DMS79 (cell line): ENCODE results near the gene CFAP20.
"Not testable (repeated sequence)": the region's sequence is repeated elsewhere in the genome, so short reads cannot be mapped to it uniquely, and the experiment has no call there.

Experiments used
- DNase-seq: peaks from one replicate; lab custom pipeline; 2025; lab: John Stamatoyannopoulos, UW

Gene CFAP20

DNA sequence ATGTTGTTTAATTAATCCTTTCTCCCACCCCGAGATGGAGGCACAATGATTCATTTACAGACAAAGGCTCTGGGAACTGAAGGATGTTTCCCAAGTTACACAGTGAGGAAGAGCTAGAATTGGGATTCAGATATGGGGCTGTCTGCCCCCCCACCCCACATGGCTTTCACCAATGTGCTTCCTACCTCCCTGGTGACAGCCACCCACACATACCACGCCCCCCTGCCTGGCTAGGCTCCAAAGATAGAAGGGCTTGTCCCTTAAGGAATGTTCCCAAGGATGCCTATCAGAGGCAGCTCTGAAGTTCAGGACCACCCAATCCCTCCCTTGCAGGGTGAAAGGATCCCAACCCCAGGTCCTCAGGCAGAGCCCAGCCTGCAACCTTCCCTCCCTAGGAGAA, 32.9 kb downstream of the CFAP20 start:
- DNase-seq, result no peak

DNA sequence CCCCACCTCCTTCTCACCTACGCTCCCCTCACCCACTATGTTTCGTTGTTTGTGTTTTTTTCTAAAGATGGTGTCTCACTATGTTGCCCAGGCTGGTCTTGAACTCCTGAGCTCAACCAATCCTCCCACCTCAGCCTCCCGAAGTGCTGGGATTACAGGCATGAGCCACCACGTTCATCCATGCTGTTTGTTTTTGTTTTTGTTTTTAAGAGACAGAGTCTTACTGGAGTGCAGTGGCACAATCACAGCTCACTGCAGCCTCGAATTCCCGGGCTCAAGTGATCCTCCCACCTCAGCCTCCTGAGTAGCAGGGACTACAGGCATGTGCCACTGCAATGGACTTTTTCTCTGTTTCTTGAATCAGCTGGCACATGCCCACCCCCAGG, 33.6 kb downstream of the CFAP20 start:
- DNase-seq, result not testable (repeated sequence)

DNA sequence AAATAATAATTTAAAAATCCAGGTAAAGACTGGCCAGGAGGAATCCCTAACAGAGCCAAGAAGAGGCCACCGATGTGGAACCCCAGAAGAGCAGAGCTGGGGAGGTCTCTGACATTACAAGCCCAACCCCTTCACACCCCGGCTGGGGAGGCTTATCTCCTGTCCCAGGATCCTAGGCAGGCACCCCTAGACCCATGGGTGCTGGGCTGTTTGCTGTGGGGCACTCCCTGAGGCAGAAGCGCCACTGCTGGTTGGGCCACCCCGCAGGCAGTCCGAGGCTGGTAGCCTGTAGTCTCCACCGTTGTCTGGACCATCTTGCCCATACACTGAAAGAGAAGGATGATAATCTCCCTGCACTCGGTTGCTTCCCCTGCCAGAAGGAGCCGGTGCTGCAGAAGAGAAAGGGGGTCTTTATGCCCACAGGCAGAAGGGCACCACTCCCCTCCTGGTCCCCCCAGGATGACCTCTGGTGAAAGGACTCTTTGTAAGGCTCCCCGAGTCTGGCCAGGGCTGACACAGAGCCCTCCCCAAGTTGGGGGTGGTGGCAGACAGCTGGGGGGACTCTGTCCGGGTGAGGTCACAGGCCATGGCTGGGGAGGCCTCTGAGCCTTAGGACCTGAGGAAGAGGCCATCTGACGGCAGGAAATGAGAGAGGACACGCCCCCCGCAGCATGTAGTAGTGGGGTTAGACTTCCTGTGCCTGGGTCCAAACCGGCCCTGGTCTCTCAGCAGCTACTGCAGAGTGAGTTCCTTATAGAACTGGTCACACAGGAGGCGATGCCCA, 34.2 kb downstream of the CFAP20 start:
- DNase-seq, result no peak

DNA sequence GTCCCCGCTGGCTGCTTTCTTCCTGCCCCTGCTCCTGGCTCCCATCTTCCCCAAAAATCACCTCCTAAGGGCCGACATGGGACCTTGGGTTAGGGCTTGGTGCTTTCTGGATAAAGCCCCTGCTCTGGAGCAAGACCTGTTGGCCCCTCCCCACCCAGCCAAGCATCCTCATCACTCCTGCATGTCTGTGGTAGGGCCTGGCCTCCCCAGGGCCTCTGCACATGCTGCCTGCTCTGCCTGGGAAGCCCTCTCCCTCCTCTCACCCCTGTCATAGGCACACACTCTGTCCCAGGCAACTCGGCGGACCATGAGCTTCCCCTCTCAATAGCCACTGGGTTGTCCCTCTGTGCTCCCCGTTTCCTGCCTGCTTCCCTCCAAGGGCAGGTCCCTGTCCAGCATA, 35.2 kb downstream of the CFAP20 start:
- DNase-seq, result no peak

DNA sequence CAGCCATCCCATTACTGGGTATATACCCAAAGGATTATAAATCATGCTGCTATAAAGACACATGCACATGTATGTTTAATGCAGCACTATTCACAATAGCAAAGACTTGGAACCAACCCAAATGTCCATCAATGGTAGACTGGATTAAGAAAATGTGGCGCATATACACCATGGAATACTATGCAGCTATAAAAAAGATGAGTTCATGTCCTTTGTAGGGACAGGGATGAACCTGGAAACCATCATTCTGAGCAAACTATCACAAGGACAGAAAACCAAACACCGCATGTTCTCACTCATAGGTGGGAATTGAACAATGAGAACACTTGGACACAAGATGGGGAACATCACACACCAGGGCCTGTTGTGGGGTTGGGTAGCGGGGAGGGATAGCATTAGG, 38.8 kb downstream of the CFAP20 start:
- DNase-seq, result not testable (repeated sequence)

DNA sequence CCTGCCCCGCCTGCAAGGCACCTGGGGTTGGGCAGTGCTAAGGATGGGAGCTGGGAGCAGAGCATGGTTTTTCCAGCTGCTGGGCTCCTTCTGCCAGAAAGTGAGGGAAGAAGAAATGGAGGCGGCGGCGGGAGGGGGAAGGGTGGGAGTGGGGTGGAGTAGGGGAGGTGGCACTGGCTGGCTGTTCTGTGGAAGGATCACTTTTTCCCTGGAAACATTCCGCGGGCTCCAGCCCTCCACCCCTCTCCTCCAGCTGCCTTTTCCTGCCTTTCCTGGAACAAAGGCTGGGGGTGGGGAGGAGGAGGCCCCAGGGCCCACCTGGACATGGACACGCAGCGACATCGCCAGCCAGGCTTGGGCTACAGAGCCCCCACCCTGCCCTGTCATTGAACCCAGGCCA, 41.1 kb downstream of the CFAP20 start:
- no peak for DNase-seq

DNA sequence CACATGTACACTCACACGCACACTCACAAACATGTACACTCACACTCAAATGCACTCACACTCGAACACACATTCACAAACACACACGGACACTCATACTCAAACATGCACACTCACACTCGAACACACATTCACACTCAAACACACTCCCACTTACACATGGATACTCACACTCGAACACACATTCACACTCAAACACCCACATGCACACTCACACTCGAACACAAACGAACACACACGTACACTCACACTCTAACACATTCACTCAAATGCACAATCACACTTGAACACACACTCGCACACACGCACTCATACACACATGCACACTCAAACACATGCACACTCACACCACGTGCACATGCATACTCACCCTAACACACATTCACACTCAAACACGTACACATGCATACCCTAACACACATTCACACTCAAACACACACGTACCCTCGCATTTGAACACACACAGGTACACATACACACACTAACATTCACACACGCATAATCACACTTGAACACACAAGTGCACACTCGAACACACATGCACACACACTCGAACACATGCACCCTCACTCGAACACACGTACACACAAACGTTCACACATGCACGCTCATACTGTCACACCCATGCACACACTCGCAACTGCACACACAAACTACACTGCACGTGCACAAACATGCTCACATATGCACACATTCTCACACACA, 41.8 kb downstream of the CFAP20 start:
- DNase-seq, result no peak

DNA sequence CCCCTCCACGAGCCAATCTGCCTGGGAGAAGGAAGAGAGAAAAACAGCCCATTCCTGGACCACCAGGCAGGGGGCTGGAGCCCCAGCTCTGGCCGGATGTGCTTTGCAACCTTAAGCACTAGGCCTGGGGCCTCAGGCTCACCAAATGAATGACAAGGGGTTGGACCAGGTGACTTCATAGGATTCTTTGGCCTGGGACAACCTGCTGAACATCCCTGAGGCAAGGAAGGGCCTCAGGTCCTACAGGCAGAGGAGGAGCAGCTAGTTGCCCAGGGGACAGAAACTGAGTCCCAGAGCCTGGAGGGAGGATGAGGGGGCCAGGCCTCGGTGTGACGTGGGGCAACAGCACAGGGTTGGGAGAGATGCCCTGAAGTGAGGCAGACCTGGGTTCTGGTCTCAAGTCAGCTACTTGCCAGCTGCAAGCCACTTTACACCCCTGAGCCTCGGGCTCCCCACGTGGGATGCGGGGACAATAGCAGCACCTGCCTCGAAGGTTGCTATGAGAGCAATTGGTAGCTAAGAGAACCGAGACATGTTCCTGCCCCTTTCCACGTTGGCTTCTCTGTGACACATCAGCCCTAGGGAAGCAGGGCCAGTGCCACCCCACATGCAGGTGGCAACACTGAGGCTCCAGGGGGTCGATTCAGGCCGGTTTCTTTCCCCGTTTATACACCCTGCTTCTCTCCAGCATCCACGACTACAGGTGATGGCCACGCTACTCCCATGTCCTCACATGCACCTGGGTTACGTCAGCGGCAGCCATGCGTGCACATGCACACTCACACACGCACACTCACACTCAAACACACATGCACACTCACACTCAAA, 42.6 kb downstream of the CFAP20 start:
- no peak for DNase-seq

DNA sequence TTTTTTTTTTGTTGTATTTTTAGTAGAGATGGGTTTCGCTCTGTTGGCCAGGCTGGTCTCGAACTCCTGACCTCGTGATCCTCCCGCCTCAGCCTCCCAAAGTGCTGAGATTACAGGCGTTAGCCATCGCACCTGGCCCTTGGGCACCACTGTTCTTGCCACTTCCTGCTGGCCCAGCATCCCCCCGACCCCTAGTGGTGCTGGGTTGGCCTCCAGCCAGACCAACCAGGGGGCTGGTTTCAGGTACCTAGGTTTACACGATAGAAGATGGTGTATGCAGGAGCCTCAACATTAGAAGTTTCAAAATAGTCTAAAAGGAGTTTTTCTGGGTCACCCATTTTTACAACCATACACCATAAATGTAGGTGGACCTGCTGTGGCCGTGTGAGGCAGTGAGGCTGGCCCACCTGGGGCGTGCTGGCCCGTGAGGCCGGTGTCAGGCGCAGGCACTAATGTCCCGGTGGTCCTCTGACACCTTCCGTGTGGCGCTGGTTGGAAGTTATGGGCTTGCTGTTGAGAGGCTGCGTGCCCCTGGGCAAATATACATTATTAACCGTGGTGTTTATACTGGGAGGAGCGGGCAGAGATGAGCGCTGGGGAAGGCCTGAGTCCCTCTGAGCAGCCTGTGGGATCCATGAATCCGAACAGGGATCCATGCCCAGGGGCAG, 43.5 kb downstream of the CFAP20 start:
- DNase-seq, result no peak

DNA sequence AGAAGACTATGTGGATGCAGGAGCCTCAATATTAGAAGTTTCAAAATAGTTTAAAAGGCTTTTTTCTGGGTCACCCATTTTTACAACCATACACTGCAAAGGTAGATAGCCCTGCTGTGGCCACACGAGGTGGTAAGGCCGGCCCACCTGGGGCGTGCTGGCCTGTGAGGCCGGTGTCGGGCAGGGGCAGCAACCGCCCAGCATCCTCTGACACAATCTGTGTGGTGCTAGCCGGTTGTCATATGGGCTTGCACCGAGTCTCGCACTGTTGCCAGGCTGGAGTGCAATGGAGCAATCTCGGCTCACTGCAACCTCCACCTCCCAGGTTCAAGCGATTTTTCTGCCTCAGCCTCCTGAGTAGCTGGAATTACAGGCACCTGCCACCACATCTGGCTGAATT, 44.0 kb downstream of the CFAP20 start:
- DNase-seq, result no peak

DNA sequence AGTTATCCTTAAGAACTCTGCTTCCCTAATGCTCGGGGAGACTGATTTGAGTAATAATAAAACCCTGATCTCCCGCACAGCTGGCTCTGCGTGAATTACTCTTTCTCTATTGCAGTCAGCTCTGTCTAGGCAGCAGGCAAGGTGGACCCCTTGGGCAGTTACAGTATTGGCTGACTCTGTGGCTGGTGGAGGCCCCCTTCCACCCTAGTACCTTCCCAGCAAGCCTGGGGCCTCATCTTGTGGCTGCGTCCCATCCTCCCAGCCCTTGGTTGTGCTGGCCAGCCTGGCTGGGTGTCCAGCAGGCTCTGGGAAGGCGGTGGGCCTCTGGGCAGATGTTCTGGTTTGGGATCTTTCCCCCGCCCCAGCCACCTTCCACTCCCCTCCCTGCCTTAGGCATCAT, 44.5 kb downstream of the CFAP20 start:
- DNase-seq, result no peak

DNA sequence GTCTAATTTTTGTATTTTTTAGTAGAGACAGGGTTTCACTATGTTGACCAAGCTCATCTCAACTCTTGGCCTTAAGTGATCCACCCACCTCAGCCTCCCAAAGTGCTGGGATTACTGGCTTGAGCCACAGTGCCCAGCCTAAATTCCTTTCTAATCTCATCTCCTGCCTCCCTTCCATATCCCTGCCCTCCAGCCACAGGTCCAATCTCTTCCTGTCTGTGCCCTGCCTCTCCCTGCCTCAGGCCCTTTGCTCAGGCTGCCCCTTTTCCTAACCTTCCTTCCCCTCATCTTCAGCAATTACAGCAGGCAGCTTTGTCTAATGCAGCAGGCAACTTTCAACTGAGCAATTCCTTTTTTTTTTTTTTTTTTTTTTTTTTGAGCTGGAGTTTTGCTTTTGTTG, 46.8 kb downstream of the CFAP20 start:
- no peak for DNase-seq

DNA sequence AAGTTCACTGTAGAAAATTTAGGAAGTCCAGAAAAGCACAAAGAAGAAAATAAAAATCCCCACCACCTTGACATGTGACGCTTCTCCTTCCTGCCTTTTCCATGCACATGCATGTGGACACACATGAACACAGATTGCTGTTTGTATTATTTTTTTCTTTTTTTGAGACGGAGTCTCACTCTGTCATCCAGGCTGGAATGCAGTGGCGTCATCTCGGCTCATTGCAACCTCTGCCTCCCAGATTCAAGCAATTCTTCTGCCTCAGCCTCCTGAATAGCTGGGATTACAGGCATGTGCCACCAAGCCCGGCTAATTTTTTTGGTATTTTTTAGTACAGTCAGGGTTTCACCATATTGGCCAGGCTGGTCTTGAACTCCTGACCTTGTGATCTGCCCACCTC, 48.5 kb downstream of the CFAP20 start:
- DNase-seq, result not testable (repeated sequence)

DNA sequence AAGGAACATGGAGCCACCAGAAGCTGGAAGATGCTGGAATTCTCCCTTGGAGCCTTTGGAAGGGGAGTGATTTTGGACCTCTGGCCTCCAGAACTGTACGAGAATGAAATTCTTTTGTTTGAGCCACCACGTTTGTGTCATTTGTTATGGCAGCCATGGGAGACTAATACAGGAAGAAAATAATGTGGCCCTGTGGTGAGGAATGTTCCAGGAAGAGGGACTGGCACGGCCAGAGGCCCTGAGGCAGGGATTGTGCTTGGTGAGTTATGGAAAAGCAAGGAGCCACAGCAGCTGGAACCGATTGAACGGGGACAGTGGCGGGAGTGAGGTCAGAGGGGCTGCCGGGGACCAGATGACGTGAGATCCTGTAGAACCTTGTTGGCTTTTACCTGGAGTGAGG, 51.4 kb downstream of the CFAP20 start:
- DNase-seq, result no peak

DNA sequence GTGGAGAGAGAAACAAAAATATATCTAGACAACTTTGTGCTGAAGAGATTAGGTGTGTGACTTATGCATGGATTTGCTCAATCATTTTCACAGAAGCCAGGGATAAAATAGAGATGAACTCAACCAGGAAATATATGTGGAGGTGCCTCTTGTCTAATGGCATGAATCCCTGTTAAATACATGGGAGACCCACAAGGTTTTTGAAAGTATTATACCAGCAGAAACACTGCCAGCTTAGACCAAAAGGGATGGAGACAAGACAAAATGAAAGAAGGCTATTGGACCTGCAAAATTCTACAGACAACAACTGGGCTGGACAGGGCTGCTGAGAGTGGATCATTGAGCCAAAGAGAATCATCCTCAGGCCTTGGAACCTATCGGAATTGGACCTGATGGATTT, 52.7 kb downstream of the CFAP20 start:
- no peak for DNase-seq

DNA sequence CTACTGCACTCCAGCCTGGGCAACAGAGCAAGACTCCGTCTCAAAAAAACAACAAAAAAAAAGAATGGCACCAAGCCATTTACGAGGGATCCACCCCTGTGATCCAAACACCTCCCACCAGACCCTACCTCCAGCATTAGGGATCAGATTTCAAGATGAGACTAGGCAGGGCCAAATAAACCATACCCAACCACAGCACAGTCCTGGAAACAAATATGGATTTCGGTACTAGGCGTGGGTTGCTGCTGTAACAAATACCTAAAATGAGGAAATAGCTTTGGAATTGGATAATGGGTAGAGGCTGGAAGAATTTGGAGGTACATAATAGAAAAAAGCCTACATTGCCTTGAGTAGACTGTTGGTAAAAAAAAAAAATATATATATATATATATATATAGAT, 54.5 kb downstream of the CFAP20 start:
- DNase-seq, result no peak

DNA sequence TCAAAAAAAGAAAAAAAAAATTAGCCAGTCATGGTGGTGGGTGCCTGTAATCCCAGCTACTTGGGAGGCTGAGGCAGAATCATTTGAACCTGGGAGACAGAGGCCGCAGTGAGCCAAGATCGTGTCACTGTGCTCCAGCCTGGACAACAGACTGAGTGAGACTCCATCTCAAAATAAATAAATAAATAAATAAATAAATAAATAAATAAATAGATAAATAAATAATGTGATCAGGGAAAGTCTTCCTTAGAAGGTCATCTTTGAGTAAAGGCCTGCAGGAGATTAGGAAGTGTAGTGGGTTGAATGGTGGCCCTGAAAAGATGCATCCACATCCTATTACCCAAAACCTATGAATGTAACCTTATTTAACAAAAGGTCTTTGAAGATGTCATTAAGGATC, 56.1 kb downstream of the CFAP20 start:
- DNase-seq, result not testable (repeated sequence)

DNA sequence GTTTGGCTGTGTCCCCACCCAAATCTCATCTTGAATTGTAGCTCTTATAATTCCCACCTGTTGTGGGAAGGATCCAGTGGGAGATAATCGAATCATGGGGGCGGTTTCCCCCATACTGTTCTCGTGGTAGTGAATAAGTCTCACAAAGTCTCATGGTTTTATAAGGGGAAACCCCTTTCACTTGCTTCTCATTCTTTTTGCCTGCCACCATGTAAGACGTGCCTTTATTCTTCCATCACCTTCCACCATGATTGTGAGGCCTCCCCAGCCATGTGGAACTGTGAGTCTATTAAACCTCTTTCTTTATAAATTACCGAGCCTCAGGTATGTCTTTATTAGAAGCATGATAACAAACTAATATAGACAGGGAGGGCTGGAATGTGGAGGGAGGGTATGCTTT, 57.0 kb downstream of the CFAP20 start:
- DNase-seq, result not testable (repeated sequence)

DNA sequence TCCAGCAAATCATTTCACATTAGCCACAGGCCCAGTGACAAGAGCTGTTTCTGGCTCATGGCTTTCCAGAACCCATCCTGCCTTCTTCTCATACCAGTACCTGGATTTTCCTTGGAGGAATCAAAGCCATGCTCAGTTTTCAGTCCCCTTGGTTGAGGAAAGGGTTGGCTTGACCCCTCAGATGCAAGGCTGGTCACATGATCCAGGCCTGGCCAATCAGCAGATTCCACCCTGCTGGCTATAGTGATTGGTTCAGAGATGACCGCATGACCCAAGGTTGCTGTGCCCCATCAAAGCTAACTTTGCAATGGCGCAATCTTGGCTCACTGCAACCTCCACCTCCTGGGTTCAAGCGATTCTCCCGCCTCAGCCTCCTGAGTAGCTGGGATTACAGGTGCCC, 58.6 kb downstream of the CFAP20 start:
- DNase-seq, result no peak
